Measurements from ENCODE around the gene ERF. TPM values are rescaled to one million over a fixed set of nuclear protein-coding genes. Genes with fewer than 3 reads are reported as not detected.

ERF gene
- polyA plus RNA-seq, 1 donor = 34.5 TPM

DNA sequence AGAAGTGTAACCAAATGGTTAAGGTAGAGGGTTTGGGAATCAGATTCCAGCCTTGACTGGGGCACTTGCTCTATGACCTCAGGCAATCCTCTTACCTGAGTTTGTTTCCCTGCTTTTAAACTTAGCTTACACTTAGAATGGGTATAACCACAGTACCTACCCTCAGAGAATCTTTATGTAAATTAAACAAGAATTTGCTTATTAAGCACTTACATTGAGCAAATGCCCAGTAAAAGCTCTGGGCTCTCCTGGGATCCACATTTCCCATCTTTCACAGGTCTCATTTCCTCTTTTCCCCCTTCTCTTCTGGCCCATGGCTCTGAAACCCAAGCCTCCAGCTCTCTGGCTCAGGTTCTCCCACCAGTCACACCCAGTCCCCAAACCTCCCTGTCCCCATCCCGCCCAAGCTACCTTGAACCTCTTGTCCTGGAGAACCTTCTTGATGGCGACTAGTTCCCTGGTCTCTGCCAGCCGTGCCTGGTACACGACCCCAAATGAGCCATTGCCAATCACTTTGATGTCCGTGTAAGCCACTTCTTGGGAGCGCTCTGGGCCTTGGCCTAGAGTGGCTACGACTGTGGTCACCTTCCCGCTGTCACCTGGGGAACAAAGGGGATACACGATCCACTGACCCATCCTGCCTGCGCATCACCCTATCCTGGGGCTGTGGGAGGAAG is 15.2 kb downstream of the ERF start:
- DNase-seq = no peak

DNA sequence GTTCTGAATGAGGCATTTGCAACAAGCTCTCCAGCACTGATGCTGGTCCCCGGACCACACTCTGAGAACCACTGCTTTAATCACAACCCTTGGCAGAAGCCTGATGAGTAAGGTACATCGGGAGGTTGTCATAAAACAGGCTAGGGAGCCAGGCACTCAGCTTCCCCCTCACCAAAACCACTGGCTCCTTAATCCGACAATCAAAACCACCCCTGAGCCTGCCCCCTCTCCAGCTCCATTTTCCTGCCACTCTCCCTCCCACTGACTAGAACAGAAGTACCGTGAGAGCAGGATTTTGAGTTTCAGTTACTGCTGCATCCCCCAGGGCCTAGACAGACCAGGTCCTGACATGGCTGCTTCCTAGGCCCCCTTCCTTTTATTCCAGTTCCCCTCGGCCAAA is 19.7 kb downstream of the ERF start:
- no peak for DNase-seq

DNA sequence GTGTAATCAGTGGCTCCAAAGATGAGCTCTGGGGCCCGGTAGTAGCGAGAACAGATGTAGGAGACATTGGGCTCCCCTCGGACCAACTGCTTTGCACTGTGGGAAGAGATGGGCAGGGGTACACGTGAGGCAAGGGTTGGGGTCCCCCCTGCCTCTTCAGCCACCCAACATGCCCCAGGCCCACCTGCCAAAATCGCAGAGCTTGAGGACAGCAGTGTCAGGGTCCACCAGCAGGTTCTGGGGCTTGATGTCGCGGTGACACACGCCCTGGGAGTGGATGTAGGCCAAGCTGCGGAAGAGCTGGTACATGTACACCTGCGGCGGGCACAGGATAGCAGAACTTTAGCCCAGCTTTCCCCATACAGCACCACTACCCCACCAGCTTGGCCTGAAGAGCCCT is 20.6 kb downstream of the ERF start:
- no peak for DNase-seq

DNA sequence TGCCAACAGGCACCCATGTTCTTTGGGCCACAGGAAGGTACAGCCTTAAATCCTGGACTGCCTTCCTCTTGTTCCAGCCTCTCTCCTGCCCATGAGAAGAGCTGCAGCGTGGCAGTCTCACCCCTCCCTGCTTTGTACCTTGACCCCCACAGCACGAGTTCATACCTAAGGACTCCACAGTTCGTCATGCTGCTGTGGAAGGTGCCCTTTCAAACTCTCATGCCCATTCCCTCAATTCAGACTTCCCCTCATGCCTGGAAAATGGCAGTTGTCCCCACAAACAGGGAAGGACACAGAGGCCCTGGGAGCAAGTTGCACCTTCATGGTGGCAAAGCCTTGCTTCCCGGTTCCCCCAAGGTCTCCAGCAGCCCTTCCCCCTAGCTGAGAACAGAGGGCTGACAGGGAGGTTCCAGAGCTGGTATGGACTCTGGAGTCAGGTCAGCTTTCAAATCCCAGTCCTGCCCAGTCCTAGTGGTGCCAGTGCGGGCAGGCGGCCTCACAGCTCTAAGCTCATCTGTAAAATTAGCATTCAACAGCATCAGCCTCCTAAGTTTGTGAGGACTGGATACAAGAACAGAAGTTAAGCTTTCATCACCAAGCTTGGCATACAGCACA is 21.1 kb downstream of the ERF start:
- no peak for DNase-seq

DNA sequence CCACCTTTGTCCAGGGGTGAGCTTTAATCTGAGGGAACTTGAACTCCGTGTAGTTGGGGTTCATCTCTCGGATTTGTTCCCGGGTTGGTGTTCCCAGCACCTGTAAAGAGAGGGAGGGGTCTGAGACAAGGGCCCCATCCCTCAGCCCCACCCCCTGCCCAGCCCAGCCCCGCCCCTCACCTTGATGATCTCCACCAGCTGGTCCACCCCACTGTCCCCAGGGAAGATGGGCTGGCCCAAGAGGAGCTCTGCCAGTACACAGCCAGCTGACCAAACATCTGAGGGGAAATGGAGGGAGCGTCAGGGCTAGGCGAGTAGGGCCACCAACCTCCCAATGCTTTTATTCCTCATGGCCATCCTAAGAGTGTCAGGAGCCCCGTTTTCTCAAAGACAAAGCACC is 21.8 kb downstream of the ERF start:
- no peak for DNase-seq

DNA sequence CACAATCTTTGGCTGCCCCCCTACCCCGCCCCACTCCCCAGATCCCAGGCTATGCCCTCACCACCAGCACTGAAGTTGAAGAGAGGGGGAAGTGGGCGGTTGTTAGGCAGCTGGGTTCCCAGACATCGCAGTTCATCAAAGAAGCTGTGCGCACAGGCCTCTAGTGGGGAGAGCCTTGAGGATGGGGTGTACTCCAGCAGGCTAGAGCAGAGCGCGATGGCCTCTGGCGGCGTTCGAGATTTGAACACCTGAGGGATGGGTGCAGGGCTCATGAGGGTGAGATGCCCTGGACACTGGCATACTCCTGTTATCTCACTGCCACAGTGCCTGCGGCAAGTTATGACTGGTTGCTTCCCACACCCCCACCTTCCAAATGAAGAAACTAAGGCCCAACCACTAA is 22.5 kb downstream of the ERF start:
- no peak for DNase-seq

DNA sequence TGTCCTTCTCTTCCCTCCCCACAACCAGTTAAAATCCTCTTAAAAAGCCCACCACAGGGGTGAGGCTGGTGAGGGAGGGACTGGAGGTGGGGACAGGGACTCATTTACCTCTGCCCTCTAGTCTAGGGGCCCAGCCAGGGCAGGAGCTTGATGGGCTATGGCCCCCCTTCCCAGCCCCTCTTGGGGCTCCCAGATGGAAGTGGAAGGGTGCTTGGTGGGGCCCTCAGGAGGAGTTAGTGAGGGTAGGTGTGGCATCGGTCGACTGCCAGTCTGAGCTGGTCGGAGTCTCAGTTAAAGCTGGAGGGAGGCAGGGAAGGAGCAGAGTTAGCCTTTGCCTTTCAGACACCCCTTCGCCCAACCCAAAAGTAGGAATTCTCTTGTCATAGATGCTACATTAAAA is 24.4 kb downstream of the ERF start:
- DNase-seq = no peak

DNA sequence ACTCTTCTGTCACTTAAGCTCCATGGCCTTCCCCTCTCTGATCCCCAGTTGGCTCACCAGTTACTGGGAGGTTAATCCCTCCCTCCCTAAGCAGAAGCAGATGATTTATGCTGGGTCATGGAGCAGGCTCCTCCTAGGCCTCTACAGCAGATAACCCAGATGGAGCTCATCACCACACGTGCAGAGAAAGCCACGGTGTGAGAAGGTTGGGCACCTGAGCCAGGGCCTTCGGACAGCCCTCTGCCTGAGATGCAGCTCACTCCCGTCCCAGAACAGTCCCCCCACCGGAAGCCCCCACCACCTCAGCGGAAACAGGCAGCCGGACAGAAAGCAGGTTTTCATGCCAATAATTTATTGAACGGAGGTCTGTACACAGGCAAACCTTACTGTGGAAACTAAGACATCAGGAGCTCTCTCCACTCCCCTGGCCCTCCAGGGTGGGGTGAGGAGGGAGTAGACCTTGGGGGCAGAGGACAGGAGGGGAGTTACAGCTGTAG is 25.0 kb downstream of the ERF start:
- no peak for DNase-seq

DNA sequence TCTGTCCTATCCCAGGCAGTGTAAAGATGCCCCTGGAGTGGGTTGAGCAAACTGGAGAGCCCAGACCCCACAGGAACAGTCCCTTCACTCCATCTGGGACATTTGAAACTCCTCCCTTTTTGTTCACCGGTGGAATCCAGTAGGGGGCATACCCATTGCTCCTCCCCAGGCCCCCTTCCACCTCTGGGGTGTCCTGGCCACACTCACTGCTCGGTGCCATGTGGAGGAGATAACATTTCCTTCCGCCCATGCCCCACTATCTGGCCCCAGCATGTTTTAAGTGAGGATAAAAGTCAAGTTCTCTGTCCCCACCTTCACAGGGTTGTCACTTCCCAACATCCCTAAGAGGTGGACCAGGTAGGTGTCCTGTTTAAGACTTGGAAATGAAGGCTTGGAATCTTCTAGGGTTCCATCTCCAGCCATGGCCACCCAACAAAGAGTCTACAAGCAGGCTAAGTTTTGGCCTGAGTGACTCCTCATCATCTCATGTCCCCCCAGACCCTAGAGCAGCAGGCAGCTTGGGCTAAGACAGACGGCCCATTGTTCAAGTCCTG is 25.6 kb downstream of the ERF start:
- no peak for DNase-seq

DNA sequence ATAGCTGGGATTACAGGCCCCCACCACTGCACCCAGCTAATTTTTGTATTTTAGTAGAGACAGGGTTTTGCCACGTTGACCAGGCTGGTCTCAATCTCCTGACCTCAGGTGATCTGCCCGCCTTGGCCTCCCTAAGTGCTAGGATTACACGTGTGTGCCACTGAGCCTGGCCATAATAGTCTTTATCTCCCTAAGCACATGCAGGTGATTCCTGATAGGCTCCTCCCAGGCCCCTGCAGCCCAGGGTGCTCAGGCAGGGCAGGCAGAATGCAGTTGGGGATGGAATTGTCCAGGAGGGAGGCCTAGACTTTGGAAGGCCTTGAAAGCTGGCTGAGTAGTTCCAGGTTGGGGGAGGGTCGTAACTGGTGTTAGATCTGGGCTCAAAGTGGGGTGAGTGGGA is 26.3 kb downstream of the ERF start:
- DNase-seq = no peak

DNA sequence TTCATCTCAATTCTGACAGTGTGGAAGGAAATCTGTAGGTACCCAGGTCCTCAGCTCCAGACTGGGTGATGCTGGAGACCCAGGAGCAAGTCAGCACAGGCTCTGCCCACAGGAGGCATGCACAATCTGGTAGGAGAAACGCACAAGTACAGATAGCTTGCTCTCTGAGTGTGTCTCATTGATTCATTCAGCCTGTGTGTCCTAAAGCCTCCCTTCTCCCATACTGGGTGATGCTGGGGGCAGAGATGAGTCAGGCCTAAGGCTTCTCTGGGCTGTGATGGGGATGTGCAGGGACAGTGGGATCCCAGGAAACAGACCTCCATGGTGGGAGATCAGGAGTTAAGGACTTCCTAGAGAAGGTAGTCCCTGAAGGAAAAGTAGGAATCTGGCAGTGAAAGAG is 28.0 kb downstream of the ERF start:
- no peak for DNase-seq

DNA sequence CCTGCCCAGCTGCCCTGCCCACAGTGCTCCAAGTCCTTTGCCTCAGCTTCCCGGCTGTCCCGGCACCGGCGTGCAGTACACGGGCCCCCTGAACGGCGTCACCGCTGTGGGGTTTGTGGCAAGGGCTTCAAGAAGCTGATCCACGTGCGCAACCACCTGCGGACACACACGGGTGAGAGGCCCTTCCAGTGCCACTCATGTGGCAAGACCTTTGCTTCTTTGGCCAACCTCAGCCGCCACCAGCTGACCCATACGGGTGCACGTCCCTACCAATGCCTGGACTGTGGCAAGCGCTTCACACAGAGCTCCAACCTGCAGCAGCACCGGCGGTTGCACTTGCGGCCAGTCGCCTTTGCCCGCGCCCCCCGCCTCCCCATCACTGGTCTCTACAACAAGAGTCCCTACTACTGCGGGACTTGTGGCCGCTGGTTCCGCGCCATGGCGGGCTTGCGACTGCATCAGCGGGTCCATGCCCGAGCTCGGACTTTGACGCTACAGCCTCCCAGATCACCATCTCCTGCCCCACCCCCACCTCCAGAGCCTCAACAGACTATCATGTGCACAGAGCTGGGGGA is 29.1 kb downstream of the ERF start:
- DNase-seq = no peak

DNA sequence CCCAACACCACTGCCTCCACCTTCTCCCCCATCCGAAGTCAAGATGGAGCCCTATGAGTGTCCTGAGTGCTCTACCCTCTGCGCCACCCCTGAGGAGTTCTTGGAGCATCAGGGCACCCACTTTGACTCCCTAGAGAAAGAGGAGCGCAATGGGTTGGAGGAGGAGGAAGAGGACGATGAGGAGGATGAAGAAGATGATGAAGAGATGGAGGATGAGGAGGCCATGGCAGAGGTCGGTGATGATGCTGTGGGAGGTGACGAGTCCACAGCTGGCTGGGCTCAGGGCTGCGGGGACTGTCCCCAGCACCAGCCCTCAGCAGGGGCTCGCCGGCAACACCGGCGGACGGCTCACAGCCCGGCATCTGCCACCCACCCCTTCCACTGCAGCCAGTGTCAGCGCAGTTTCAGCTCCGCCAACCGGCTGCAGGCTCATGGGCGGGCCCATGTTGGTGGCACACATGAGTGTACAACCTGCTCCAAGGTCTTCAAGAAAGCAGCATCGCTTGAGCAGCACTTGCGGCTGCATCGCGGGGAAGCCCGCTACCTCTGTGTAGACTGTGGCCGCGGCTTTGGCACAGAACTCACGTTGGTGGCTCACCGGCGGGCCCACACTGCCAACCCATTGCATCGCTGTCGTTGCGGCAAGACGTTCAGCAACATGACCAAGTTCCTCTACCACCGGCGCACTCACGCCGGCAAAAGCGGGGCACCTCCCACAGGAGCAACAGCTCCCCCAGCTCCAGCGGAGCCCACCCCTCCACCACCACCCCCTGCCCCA is 29.8 kb downstream of the ERF start:
- DNase-seq = no peak

DNA sequence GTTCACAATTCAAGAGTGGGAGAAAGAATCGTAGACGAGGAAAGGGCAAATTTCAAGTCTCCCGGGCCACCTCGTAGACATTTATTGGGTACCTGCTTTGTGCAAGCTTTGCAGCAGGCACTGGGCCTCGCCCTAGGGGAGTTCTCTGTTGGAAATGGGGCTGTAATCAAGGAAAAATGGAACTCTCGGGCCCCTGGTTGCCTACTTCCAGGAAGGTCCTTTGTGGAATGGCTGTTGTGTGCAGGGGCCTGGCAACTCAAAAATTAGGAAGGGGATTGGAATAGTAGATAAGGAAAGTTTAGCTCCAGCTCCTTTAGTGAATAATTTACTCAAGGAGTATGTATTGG is 34.2 kb downstream of the ERF start:
- no peak for DNase-seq

DNA sequence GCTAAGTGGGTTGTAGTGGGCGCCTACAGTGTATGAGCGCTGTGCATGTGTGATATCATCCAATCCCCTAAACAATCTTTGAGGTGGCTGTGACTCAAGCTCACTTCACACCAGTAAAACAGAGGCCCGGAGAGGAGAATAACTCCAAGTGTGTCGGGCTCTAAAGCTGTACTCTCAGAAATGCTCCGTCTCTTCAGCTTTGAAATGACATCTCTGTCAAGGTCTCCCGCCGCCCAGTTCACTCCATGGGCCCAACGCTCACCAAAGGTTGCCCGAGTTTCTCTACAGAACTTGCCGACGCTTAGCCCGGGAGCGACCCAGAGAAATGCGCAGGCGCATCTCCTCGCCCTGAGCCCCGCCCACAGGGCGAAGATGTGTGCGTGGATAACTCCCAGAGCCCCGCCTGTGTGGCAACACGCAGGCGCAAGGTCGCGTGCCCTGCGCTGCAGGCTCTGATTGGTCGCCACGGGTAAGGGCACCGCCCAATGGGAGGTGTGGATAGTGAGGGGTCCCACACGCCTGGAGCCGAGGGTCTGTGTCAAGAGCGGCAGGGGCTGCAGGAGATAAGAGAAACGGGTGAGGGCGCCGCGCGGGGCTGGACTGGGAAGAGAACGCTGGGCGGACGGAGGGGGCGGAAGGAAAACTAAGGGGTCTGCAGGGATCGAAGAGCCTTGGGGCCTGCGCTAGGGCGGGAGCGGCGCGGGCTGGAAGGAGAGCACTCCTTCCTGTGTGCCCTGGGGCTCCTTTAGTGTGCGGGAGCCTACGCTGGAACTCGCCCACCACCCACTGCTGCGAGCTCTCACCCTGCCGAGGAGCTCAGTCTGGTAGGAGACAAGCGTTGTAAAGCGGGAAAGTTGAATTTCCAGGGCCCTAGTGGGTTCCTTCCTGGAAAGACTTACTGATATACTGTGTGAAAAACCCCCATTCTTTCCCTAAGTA is 34.8 kb downstream of the ERF start, which contains the start of gene ZNF526:
Gene ZNF526 (plus strand): TSS at position 501 of the 939 bp plus-strand sequence. CDS start 4,092 bp downstream, outside the sequence.
- peak; percentile 99 for DNase-seq

DNA sequence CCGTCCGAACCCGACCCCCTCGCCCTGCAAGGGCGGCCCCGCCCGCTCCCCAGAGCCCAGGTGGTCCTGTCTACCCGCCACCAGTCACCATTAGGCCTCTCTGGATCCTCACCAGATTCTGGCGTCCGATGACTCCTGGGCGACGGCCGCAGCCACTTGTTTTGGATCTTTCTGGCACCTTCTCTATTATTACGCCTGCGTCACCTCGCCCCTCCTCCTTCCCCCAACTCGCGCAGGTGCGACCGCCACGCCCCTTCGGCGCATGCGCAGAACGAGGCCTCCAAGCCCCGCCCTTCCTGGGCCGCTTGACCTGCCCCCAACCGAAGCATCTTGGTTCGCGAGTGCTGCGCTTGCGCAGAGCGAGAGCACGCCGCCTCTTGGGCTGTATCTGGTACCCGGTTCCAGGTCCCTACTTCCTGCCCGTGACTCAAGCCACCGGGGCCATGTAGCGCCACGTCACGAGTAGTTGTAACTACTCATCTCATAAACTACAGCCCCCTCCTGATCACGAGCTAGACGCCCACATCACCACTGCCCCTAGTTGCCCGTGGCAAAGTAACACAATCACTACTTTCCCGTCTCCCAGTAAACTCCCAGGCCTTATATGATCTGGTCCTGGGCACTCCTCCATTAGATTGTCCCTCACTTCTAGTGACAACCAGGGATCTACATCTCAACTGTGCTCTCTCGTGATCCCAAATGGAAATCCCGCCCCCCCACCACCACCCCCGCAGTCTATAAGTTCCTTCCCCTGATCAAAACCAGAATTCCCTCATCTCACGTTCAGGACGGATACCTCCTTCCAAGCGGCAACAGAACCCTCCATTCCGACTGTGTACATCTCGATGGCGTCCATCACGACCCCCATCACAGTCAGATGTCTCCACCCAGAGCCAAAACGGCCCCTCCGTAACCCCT is 37.1 kb downstream of the ERF start, which contains the start of gene DEDD2:
Gene DEDD2 (minus strand): TSS at position 158 of the 918 bp plus-strand sequence. CDS start 670 bp downstream, outside the sequence.
- DNase-seq = peak; percentile 95

DNA sequence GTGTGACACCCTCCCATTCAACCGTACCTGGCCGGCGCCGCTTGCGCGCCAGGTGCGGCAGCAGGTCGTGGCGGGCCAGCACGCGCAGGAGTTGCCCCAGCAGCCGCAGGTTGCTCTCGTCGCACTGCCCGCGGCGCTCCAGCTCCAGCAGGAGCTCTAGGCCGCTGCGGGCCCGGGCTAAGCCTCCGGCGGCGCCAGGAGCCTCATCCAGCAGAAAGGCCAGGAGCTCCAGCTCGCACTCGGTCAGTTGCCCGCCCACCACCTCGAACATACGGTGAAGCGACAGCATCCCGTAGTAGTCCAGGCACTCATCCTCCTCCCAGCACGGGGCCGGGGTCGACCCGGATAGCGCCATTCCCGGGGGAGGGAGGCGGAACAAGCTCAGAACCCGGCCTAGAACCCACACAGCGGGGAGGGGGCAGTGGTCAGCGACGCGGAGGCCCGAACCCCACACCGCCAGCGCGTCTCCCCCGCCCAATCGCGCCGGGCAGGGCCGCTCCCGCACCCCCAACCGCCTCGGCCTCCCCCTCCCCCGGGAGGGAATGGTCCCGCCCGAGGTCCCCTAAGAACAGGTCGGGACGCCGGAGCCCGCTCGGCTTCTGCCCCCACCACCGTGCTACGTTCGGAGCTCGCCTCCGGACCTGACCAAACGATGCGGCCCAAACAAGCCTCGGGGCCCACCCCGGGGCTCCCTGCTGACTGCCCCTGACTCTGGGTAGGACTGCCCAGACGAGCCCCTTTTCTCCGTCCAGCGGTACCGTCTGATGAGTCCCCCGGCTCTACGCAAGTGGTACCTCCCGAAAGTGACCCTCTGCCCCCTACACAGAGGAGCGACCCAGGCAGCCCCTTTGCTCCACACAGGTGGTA is 38.0 kb downstream of the ERF start:
- DNase-seq = peak; percentile 38

DNA sequence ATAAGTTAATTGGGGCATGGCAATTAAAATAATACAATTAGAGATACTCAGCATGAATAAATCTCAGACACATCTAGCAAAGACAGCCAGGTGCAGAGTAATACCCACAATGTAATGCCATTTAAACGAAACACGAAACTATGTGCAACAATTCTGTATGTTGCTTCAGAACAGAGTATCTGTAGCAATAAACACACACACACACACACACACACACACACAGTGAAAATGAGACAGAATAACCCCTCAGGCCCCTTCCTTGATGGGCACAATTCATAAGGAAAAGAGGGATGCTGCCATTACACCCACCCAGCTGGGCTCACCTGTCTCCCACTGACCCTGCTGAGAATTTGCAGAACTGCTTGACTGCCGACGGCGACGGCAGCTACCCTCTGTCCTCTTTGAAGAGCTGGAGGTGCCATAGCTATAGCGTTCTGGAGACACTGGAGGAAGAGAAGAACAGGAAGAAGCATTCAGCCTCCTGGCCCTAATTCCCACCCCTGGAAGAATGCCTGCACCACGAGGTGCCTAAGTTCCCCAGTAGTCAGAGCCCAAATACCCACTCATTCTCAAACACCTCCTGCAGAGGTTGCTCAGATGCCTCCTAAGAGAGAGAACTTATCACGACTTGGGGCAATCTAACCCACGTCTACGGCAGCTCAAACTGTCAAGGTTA is 40.0 kb downstream of the ERF start:
- no peak for DNase-seq

DNA sequence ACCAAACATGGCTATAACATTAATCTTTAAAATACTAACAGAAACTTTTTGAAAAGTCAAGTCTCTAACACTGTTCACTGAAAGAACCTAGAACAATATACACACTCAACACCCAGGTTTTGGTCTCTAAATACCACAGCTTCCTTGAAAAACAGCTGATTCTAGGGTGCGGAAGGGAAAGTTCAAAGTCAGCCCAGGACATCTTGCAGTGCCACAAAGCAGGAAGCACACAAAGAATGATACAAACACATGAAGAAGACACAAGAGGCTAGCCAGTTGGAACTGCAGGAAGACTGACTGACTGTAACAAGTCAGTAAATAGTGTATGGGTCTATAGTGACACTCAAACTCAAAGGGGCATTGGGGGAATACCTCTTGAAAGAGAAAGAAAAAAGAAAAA is 42.0 kb downstream of the ERF start:
- no peak for DNase-seq
